HG03457 (cell line): ENCODE results near the gene RHOD.

Experiments used
- ATAC-seq: cut with Tn5 transposase; IDR thresholded peaks from one replicate; pipeline ENCODE4 v1.9.1; 2021; ENCODE audit warnings: moderate number of reproducible peaks; ENCODE audit not compliant: unreplicated experiment

RHOD gene

DNA sequence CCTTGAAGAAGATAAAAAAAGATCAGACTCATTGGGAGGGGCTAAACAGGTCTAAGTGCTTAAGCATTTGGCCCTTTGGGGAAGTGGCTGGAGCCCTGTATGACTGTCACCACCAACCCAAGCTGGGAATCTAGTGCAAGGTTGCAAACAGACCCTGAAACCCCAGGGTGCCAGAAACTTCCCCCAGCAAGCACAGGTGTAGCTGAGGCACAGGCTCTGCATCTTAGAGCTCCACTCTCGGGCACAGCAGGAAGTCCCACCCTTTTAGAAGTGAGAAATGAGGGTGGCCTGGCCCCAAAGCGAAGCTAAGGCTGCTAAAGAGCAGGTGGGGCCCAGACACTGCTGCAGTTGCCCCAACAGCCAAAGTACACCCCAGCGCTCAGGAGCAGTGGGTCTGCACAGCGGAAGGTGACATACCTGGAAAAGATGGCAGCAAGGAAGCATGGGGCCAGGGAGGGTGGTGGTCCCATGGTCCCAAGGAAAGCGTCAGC is 56.6 kb downstream of the RHOD start:
- no peak for ATAC-seq

- ATAC-seq: no peak
These were observed 57.7 kb downstream of the RHOD start for GRCh38 chr11:67114275-67114896.

DNA sequence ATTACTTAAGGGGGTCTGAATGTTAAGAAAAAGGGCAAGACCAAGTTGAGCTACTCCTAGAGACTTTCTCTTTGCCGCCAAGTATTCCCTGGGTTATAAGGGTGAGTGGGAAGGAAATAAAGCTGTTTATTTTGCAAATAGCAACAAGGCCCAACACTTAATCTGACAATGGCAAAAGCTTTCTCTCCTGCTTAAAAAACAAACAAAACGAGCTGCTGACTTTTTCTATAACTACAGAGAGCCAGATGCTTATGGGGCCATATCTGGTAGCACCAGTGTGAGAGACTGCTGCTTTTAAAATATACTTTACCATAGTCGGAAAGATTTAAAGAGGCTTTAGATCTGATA is 60.1 kb downstream of the RHOD start:
- no peak for ATAC-seq

GRCh38 chr11:67117176-67117575 is 60.5 kb downstream of the RHOD start:
- no peak for ATAC-seq

- ATAC-seq: no peak
These were observed 61.1 kb downstream of the RHOD start for GRCh38 chr11:67117672-67118180.

- no peak for ATAC-seq
These were observed 61.6 kb downstream of the RHOD start for GRCh38 chr11:67118181-67118766.

GRCh38 chr11:67118801-67119584 is 62.3 kb downstream of the RHOD start, which contains the start of gene KDM2A:
KDM2A (plus strand) TSS chr11:67119263; CDS start chr11:67121317, 2,054 bp downstream.
- ATAC-seq: peak; percentile 49

DNA sequence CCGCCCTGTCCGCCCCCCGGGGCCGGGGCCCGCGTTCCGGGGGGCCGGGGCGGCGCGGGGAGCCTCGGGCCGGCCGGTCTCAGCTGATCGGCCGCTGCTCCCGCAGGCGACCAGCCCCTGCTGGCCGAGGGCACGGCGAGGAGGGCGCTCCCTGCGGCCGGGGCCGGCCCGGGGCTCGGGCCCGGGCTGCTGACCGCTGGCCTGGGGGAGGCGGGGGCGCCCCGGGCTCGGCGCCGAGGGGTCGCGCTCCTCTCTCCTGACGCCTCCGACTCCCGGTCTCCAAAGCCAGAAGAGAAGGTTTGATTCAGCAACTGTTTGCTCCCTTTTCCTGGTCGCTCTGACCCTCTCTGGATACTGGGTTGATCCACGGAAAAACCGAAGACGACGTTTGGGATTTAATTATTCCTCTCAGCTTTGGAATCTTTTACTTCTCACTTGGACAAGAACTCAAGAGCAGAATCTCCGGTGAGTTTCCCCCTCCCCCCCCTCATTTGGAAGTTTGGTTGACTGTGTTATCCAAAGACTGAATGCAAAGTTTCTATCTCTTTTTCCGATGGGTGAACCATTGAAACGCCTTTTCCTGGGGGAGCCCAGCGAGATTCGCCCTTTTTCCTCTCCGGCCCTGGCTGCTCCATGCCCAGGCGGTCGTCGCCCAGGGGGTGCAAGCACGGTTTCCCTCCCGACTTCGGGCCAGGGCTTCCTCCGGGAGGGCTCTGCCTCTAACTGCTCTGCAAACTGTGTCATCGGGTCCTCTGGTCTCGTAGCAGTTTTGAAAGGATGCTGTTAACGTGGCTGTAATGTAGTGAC is 63.1 kb downstream of the RHOD start:
- peak; percentile 22 for ATAC-seq

GRCh38 chr11:67120456-67120855 is 63.8 kb downstream of the RHOD start:
- ATAC-seq: no peak

DNA sequence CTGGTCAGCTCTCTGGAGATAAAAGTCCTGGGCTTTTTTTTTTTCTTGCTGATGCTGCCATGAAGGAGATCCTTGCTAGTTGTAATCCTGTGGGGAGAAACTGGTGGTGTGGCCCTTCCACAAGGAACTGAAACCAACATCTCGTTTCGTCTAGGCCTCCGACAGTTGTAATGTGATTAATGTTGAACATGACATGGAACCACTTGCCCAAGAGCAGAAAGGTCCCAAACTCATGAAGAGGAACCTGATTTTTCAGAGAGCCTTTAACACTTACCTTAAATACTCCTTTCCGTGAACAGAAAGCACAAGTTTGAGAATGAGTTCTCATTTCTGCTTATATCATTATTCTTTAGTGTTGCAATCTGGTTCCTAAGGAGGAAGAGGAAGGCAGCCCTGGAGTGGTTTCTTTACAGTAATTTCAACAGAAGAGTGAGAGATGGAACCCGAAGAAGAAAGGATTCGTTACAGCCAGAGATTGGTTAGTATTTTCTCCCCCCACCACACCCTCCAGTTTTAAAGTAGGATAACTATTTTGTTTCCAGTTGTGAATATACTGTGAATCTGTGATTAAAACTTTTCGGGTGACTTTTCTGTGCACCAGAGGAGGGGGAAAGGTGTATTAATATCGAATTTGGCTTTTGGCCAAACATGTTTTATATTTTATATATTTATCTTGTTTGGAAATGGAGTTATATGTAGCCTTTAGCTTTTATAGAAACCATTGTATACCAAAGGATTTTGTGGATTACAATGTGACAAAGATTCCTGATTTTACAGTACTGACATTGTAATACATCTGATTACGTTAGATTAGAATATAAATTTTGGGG is 64.4 kb downstream of the RHOD start:
- ATAC-seq: no peak
